NCI-H1930 (cell line): ENCODE data around the gene EBI3.
"Not testable (repeated sequence)": the region's sequence is repeated elsewhere in the genome, so short reads cannot be mapped to it uniquely, and the experiment has no call there.

ENCODE experiments used
- DNase-seq, 2 experiments: peaks; one replicate each; lab custom pipeline; 2025; lab: John Stamatoyannopoulos, UW

EBI3 gene

DNA sequence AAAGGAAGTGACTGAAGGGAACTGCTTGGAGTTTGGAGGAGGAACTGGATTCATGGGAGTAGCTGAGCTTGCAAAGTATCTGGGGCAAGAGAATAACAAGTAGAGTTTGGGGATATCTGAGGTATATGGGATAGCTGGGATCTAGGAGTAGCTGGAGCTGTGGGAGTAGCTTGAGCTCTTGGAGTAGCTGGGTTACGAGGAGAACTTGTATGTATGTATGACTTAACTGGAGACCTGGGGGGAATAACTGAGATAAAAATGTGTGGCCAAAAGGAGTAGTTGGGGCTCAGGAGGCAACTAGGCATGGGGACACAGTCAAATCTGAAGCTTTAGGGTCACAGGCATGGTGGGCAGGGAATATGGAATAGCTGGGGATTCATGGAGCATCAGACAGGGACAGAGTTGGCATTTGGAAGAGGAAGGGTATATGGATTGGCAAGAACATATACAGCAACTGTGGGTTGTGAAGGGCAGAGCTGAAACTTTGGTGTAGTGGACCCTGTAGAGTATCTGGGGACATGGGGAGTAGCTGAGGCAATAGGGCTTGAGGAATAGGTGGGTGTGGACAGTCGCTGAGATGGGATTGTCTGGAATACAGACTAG is 28.3 kb upstream of the EBI3 start:
- DNase-seq, result no peak

DNA sequence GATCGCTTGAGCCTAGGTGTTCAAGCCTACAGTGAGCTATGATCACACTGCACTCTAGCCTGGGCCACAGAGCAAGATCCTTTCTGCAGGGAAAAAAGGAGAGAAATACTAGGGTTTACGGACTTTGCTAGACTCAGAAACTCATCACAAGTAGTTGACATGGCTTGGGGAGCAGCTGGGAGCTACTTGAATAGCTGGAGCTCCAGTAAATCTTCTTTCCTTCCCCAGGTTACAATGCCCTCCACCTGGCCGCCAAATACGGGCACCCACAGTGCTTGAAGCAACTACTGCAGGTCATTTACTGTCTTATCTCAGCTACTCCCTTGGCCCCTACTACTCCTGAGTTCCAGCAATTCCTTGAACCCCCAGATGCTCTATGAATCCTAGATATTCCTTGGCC is 27.5 kb upstream of the EBI3 start:
- no peak for DNase-seq

DNA sequence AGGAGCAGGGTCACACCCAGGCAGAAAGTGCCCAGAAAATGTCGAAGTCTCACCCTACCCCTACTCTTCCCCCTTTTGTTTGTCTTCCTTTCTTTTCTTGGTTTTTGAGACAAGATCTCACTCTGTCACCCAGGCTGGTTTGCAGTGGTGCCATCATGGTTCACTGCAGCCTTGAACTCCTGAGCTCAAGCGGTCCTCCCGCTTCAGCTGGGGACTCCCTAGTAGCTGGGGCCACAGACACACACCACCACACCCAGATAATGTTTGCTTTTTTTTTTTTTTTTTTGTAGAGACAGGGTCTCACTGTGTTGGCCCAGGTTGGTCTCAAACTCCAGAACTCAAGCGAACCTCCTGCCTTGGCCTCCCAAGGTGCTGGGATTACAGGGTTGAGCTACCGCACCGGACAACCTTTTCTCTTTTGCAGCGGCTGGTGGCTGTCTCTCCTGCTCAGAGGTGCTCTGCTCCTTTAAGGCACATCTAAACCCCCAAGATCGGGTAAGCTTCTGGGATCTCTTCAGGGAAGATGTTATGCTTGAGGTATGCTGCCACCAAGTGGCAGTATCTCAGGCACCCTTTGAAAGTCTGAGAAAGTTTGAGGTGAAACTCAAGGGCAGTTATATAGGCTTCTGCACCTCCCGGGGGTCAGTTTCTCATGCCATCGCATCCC is 22.4 kb upstream of the EBI3 start:
- DNase-seq, result no peak

DNA sequence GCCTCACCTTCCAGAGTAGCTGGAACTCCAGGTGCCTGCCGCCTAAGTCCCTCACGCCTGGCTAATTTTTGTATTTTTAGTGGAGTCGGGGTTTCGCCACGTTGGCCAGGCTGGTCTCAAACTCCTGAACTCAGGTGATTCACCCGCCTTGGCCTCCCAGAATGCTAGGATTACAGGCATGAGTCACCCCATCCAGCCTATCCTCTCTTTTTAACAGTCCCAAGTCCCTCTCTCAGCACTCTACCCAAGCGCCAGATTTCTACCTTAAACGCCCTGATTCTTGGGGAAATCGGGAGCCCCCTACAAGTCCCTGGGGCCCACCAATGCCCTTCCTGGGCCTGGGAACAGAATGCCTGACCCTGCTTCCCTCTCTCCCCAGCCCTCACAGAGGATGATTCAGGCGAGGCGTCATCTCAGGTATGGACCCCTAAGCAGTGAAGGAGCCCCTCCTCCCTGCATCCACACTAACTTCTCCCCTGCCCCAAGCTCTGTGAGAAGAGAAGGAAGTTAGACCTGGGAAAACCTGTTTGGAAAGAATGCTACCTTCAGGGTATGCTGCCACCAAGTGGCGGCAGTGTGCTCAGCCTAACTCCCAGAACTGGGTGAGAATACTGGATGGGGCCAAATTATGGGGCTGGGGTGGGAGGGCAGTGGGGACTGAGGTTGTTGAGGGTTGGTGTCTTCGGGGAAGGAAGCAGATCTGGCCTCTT is 20.8 kb upstream of the EBI3 start:
- no peak for DNase-seq

DNA sequence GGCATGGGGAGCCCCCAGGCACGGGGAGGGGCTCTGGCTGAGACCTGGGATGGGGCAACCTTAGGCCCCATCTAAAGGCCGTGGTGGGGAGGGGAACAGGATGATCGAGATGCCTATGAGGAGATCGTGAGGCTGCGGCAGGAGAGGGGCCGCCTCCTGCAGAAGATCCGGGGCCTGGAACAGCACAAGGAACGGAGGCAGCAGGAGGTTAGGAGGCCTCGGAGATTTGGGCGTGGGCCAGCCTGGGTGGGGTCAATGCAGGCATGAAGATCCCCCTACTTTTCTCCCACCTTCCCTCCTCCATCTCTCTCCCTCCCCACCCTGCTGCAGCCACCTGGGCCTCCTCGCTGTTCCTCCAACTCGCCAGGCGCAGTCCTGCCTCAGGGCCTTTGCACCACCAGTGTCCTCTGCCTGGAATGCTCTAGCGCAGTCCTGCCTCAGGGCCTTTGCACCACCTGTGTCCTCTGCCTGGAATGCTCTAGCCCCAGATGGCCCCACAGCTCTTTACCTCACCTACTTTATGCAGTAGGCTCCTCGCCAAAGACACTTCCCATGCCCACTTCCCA is 19.1 kb upstream of the EBI3 start:
- DNase-seq, result no peak

DNA sequence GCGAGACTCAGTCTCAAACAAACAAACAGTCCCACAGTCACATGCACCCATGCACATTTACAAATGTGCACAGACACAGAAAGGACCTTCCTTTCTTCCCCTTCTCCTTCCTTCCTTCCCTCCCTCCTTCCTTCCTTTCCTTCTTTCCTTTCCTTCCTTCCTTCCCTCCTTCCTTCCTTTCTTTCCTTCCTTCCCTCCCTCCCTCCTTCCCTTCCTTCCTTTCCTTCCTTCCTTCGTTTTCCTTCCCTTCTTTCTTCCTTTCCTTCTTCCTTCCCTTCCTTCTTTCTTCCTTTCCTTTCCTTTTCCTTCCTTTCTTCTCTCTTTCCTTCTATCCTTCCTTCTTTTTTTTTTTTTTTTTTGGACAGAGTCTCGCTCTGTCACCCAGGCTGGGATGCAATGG is 16.2 kb upstream of the EBI3 start:
- DNase-seq, result no peak

DNA sequence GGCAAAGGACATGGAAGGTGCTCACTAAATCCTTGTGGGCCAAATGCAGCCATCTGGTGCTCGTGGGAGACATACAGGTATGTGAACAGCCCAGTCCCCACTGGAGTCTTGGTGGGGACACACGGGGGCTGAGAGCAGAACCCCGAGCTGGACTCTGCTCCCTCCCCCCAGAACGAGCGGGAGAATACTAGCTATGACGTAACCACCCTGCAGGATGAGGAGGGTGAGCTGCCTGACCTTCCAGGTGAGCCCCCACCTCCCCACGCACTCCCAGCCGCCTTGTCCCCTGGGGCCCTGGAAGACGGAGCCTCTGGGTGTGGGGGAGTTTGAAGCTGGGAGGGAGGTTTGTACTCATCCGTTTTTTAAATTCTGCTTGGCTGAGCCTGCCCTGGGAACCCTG is 13.5 kb upstream of the EBI3 start:
- no peak for DNase-seq

DNA sequence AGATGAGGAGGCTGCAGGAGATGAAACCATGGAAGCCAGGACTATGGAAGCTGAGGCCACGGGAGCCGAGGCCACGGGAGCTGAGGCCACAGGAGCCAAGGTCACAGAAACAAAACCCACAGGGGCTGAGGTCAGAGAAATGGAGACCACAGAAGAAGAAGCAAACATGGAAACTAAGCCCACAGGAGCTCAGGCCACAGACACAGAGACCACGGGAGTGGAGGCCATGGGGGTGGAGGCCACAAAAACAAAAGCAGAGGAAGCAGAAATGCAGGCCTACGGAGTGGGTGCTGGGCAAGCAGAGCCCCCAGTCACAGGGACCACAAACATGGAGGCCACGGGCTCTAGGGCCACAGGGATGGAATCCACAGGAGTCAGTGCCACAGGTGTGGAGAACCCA is 12.5 kb upstream of the EBI3 start:
- no peak for DNase-seq

DNA sequence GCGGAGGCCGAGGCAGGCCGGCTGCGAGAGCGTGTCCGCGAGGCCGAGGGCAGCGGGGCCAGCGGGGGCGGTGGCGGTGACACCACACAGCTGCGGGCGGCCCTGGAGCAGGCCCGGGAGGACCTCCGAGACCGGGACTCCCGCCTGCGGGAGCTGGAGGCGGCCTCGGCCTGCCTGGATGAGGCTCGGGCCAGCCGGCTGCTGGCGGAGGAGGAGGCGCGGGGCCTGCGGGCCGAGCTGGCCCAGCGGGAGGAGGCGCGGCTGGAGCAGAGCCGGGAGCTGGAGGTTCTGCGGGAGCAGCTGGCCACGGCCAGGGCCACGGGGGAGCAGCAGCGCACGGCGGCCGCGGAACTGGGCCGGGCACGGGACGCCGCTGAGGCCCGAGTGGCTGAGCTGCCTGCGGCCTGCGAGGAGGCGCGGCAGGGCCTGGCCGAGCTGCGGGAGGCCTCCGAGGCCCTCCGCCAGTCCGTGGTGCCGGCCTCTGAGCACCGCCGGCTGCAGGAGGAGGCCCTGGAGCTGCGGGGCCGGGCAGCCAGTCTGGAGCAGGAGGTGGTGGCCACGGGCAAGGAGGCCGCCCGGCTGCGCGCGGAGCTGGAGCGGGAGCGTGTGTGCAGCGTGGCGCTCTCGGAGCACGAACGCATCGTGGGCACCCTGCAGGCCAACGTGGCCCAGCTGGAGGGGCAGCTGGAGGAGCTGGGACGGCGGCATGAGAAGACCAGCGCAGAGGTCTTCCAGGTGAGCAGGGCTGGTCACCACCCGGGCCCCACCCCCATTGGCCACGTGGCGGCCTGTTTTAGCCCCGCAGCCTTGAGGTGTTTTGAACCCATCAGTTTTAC is 11.7 kb upstream of the EBI3 start:
- DNase-seq, result no peak

DNA sequence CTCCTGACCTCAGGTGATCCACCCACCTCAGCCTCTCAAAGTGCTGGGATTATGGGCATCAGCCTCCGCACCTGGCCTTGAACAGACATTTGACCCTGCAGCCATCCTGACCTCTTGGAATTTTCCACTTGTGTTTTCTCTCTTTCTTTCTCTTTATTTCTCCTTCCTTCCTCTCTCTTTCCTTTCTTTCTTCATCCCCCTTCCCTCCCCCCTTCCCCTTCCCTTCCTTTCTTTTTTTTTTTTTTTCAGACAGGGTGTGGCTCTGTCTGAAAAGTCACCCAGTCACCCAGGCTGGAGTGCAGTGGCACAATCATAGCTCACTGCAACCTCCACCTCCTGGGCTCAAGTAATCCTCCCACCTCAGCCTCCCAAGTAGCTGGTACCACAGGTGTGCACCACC is 10.8 kb upstream of the EBI3 start:
- DNase-seq, result not testable (repeated sequence)

DNA sequence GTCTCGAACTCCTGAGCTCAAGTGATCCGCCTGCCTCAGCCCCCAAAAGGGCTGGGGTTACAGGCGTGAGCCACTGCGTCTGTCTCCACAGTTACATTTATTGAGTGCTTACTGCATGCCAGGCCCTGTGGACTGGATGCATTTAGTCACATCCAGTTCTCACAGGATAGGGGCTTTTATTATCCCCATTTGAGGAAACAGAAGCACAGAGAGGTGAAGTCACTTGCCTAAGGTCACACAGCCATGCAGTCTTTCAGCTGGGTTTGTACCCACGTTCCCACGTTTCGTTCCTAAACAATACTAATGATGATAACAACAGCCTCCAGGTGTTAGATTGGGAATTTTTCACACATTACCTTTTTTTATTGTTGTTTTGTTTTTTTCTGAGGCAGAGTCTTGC is 9.1 kb upstream of the EBI3 start:
- no peak for DNase-seq

DNA sequence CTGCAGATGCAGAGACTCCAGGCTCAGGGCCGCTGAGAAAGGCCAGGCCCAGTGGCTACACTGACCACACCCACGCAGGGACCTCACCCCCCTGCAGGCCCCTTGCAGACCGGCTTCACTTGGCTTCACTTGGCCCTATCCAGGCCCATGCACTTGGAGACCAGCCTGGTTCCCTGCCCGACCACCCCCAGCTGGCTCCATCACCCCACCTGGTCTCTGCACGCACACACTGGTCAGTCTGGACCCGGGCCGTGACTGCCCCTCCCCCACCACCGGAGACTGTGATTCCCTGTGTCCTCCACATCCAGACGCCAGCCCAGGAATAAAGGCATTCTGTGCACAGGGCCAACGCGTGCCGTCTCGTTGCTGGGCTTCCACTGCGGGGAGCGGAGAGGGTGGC is 4.9 kb upstream of the EBI3 start:
- no peak for DNase-seq

DNA sequence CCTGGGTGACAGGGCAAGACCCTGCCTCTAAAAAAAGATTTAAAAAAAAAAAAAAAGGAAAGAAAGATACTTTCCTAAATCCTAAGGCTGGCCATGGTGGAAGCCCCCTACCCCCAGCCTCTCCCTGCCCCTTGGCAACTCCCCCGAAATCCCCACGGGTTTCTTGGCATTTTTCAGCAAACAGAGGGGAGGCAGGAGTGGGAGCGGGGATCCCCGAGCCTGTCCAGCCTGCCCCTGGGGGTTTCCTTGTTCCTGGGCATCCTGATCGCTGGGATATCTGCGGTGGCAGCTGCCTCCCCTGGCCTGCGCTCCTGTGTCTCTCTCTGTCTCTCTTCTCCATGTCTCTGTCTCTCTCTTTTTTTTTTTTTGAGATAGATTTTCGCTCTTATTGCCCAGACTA is 3.4 kb upstream of the EBI3 start:
- DNase-seq, result no peak

DNA sequence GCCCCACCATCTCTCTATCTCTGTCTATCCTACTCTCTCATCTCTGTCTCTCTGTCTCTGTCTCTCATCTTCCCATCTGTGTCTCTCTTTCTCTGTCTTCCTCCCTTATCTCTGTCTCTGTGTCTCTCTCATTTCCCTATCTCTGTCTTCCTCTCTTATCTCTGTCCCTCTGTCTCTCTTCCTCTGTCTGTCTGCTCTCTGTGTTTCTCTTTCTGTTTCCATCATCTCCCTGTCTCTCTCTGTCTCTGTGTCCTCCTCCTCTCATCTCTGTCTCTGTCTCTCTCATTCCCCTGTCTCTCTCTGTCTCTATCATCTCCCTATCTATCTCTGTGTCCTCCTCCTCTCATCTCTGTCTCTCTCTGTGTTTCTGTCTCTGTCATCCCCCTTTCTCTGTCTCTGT is 1.6 kb upstream of the EBI3 start:
- DNase-seq, result no peak

DNA sequence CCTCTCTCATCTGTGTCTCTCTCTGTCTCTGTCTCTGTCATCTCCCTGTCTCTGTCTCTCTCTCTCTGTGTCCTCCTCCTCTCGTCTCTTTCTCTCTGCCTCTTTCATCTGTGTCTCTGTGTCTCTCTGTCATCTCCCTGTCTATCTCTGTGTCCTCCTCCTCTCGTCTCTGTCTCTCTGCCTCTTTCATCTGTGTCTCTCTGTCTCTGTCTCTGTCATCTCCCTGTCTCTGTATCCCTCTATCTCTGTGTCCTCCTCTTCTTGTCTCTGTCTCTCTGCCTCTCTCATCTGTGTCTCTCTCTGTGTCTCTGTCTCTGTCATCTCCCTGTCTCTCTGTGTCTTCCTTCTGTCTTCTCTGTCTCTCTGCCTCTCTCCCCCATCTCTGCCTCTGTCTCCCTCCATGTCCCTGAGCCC is 551 bp upstream of the EBI3 start:
- DNase-seq, result no peak

DNA sequence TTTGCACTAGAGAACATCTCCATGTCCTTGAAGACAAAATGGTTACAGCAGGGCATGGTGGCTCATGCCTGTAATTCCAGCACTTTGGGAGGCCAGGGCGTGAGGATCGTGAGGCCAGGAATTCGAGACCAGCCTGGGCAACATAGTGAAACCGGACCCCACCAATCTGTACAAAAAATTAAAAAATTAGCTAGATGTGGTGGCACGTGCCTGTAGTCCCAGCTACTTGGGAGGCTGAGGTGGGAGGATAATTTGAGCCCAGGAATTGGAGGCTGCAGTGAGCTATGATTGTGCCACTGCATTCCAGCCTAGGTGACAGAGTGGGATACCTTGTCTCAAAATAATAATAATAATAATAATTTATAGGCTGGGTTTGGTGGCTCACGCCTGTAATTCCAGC is 914 bp downstream of the EBI3 start:
- not testable (repeated sequence) for DNase-seq

DNA sequence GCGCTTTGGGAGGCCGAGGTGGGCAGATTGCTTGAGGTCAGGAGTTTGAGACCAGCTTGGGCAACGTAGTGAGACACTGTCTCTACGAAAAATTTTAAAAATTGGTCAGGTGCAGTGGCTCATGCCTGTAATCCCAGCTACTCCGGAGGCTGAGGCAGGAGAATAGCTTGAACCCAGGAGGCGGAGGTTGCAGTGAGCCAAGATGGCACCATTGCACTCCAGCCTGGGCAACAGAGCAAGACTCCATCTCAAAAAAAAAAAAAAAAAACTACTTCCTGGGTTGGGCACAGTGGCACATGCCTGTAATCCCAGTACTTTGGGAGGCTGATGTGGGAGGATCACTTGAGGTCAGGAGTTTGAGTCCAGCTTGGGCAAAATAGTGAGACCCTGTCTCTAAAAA is 2.2 kb downstream of the EBI3 start:
- not testable (repeated sequence) for DNase-seq

DNA sequence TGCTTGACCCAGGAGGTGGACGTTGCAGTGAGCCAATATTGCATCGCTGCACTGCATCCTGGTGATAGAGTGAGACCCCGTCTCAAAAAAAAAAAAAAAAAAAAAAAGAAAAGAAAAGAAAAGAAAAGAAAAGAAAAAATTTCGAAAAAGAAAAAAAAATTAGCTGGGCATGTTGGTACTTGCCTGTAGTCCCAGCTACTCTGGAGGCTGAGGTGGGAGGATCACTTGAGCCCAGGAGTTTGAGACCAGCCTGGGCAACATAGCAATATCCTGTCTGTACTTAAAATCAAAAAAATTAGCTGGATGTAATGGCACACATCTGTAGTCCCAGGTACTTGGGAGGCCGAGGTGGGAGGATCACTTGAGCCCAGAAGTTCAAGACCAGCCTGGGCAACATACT is 2.8 kb downstream of the EBI3 start:
- not testable (repeated sequence) for DNase-seq

DNA sequence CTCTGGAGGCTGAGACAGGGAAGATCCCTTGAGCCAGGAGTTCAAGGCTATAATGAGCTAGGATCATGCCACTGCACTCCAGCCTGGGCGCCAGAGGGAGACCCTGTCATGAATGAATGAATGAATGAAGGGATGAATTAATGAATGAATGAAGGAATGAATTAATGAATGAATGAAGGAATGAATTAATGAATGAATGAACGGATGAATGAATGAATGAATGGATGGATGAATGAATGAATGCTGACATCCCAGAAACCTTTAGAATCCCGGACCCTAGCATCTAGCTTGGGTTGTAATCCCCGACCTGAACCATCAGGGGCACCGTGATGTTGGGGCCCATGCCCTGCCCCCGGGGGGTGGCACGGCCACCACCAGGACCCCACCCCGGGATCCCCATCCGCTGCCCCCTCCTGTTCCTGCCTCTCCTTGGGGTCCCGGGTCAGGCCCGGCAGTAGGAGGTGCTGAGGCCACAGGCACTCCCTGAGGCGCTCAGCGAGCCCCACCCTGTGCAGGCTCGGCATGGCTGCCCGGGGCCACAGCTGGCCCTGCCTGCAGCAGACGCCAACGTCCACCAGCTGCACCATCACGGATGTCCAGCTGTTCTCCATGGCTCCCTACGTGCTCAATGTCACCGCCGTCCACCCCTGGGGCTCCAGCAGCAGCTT is 3.4 kb downstream of the EBI3 start:
- DNase-seq, result no peak

DNA sequence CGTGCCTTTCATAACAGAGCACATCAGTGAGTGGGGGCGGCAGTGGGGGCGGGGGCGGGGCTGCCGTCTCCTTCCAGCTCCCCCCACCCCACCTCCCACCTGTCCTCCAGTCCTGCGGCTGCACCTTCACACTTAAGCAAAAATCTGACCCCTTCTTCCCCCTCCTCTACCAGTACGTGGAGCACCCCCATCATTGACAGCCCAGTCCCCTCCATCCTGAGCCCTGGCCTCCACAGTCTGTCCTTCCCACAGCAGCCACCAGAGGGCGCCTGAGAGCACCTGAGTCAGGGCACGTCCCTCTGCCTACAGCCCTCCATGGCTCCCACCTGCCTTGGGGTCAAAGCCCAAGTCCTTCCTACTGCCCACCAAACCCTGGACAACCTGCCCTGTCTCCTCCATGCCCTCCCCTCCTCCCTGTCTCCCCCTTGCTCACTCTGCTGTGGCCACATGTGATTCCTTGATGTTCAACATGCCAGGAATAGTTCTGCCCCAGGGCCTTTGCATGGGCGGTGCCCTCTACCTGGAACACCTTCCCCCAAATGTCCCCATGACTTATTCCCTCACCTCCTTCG is 4.0 kb downstream of the EBI3 start:
- DNase-seq, result peak; percentile 8 to 41

DNA sequence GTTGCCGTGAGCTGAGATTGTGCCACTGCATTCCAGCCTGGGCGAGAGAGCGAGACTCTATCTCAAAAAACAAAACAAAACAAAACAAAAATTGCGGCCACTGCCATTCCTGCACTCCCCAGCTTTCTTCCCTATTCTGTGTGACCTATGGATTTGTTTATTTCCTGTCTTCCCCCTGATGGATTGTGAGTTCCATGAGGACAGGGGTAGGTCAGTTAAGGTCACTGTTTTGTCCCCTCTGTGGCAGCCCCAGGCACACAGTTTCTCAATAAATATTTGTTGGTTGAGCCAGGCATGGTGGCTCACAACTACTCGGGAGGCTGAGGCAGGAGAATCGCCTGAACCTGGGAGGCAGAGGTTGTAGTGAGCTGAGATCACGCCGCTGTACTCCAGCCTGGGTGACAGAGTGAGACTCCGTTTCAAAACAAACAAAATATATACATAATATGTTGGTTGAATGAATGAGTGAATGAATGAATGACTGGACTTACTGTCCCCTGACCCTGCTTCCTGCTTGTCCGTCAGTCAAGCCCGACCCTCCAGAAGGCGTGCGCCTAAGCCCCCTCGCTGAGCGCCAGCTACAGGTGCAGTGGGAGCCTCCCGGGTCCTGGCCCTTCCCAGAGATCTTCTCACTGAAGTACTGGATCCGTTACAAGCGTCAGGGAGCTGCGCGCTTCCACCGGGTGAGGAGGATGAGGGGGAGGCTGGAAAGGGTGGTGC is 5.0 kb downstream of the EBI3 start:
- DNase-seq, result no peak
